Bronchial epithelial cell (primary cell): Measurements from ENCODE around the gene ZNF106. TPM values are rescaled to one million over a fixed set of nuclear protein-coding genes. Genes with fewer than 3 reads are reported as not detected.

ENCODE experiments used
- DNase-seq: peaks from one replicate; pipeline ENCODE4 v3.0.0-alpha.2; 2010; ENCODE audit warnings: low read depth
- FAIRE-seq: peaks from 2 replicates; lab custom pipeline; 2011; peaks lifted over from hg19 to GRCh38; lab: Jason Lieb, UNC
- H3K27me3 ChIP-seq: 2 replicates; pipeline ENCODE4 v1.5.1; 2011; ENCODE audit warnings: low read length; ENCODE audit not compliant: control insufficient read depth, insufficient read depth
- H3K36me3 ChIP-seq: 2 replicates; pipeline ENCODE4 v1.5.1; 2011; ENCODE audit warnings: low read length; ENCODE audit not compliant: control insufficient read depth, insufficient read depth
- H3K4me3 ChIP-seq: 2 replicates; pipeline ENCODE4 v1.5.1; 2011; ENCODE audit warnings: mild to moderate bottlenecking, low read depth, low read length, control low read depth
- CTCF ChIP-seq: IDR thresholded peaks from 2 replicates; pipeline ENCODE4 v1.5.1; 2011; ENCODE audit warnings: mild to moderate bottlenecking, moderate library complexity, low read length, control low read depth, inconsistent platforms; ENCODE audit not compliant: insufficient read depth, severe bottlenecking
- total RNA-seq: library from RNA; depleted of rRNA; stranded (reverse); fragments of >200 nt; gene quantifications from 2 replicates; pipeline ENCODE4 v1.2.1, GENCODE V29; 2014

Gene ZNF106
- total RNA-seq, 1 donor from 2014 or later: 34.5 TPM

- no peaks in the 10 kb centered on the region for H3K36me3 ChIP-seq
- no peaks in the 10 kb centered on the region for H3K27me3 ChIP-seq
- peak overlapping the region; percentile 80 for H3K4me3 ChIP-seq
- FAIRE-seq (no peak), DNase-seq (peak; percentile 80)
- no peak for TF ChIP-seq CTCF
Observed at GRCh38 chr15:42491539-42492225, 741 bp upstream of the ZNF106 start.

- H3K4me3 ChIP-seq: peak overlapping the region; percentile 80
- DNase-seq (peak; percentile 17), FAIRE-seq (no peak)
- no peaks in the 10 kb centered on the region for H3K27me3 ChIP-seq
- no peaks in the 10 kb centered on the region for H3K36me3 ChIP-seq
- TF ChIP-seq CTCF: no peak
Observed at GRCh38 chr15:42490291-42490670, 660 bp downstream of the ZNF106 start.

GRCh38 chr15:42483677-42484076 lies 7.3 kb downstream of the ZNF106 start:
- Histone ChIP-seq H3K27me3 (no peaks in the 10 kb centered on the region), H3K4me3 (no peak overlapping the region), H3K36me3 (no peaks in the 10 kb centered on the region)
- DNase-seq (no peak), FAIRE-seq (no peak)
- TF ChIP-seq CTCF: no peak

- TF ChIP-seq CTCF: no peak
- DNase-seq (no peak), FAIRE-seq (no peak)
- Histone ChIP-seq H3K4me3 (no peak overlapping the region), H3K36me3 (no peaks in the 10 kb centered on the region), H3K27me3 (no peaks in the 10 kb centered on the region)
Observed at GRCh38 chr15:42482701-42483100, 8.2 kb downstream of the ZNF106 start.

- no peak for FAIRE-seq
- Histone ChIP-seq H3K27me3 (no peaks in the 10 kb centered on the region), H3K4me3 (no peak overlapping the region), H3K36me3 (no peaks in the 10 kb centered on the region)
- no peak for DNase-seq
- TF ChIP-seq CTCF: no peak
Observed at GRCh38 chr15:42474827-42475226, 16.1 kb downstream of the ZNF106 start.

GRCh38 chr15:42471002-42471401 lies 19.9 kb downstream of the ZNF106 start:
- H3K36me3 ChIP-seq: no peaks in the 10 kb centered on the region
- no peak for FAIRE-seq
- H3K4me3 ChIP-seq: no peak overlapping the region
- H3K27me3 ChIP-seq: no peaks in the 10 kb centered on the region
- TF ChIP-seq CTCF: no peak
- no peak for DNase-seq
